H1 (cell line): Measurements from ENCODE around the gene SGPP2. TPM values are rescaled to one million over a fixed set of nuclear protein-coding genes. Genes with fewer than 3 reads are reported as not detected.

ENCODE experiments used
- CTCF ChIA-PET: fragments of 300-600 bp; sonication (Branson Sonifier 250); formaldehyde crosslinking; loops from one replicate; lab custom pipeline; 2021; ENCODE audit not compliant: partially characterized antibody; lab: Charles Lee
- POLR2A ChIA-PET: fragments of 300-600 bp; sonication (Branson Sonifier 250); formaldehyde crosslinking; loops from one replicate; lab custom pipeline; 2021; ENCODE audit warnings: inconsistent platforms; ENCODE audit not compliant: partially characterized antibody; lab: Charles Lee
- DNase-seq, 2 experiments: peaks; one replicate each; pipeline versions ENCODE4 v3.0.0 to v3.0.0-alpha.2; 2010 to 2022; ENCODE audit warnings: low spot score in 2 of 2, low read depth in 1 of 2, mixed read lengths in 1 of 2
- FAIRE-seq: peaks from 2 replicates; lab custom pipeline; 2011; peaks lifted over from hg19 to GRCh38; lab: Jason Lieb, UNC
- H2AFZ ChIP-seq: 2 replicates; pipeline ENCODE4 v1.8.1; 2012; ENCODE audit warnings: low read length, inconsistent platforms
- H2AK5ac ChIP-seq: 2 replicates; pipeline ENCODE4 v1.6.1; 2013; ENCODE audit warnings: low read depth, low read length
- H2BK120ac ChIP-seq: replicated peaks from 2 replicates; pipeline ENCODE3; 2013; ENCODE audit warnings: low read depth, low read length, inconsistent platforms
- H2BK12ac ChIP-seq: 2 replicates; pipeline ENCODE4 v1.6.1; 2013; ENCODE audit warnings: low read depth, low read length
- H2BK15ac ChIP-seq: 2 replicates; pipeline ENCODE4 v1.6.1; 2013; ENCODE audit warnings: low read length
- H2BK20ac ChIP-seq: 2 replicates; pipeline ENCODE4 v1.6.1; 2013; ENCODE audit warnings: low read length
- H2BK5ac ChIP-seq: 2 replicates; pipeline ENCODE4 v1.6.1; 2013; ENCODE audit warnings: low read depth, low read length
- H3K14ac ChIP-seq: 2 replicates; pipeline ENCODE4 v1.6.1; 2013; ENCODE audit warnings: inconsistent platforms; ENCODE audit not compliant: insufficient read length
- H3K18ac ChIP-seq: 2 replicates; pipeline ENCODE4 v1.6.1; 2013; ENCODE audit warnings: low read length; ENCODE audit errors: extremely low read depth
- H3K23ac ChIP-seq: 2 replicates; pipeline ENCODE4 v1.6.1; 2013; ENCODE audit warnings: inconsistent platforms; ENCODE audit not compliant: insufficient read length
- H3K23me2 ChIP-seq: 2 replicates; pipeline ENCODE4 v1.6.1; 2013; ENCODE audit warnings: low read depth, low read length
- H3K27ac ChIP-seq: 2 replicates; pipeline ENCODE4 v1.6.1; 2011; ENCODE audit warnings: low read depth, low read length, inconsistent platforms
- H3K27me3 ChIP-seq, 4 experiments: replicated peaks in 1 of 4; 1 replicate in 1 of 4; 2 replicates in 3 of 4; pipeline versions ENCODE4 v1.6.1 to v1.8.1; 2011 to 2013; ENCODE audit warnings: low read length in 3 of 4, mild to moderate bottlenecking in 3 of 4, inconsistent platforms in 2 of 4, mixed read lengths in 2 of 4, moderate library complexity in 1 of 4; ENCODE audit not compliant: control insufficient read depth in 3 of 4, insufficient read depth in 3 of 4; ENCODE audit errors: extremely low read depth in 1 of 4
- H3K36me3 ChIP-seq, 4 experiments: 2 replicates each; pipeline versions ENCODE4 v1.6.1 to v1.8.1; 2011 to 2013; ENCODE audit warnings: mild to moderate bottlenecking in 4 of 4, low read length in 3 of 4, moderate library complexity in 2 of 4, control low read depth in 1 of 4, inconsistent platforms in 1 of 4; ENCODE audit not compliant: insufficient read depth in 4 of 4, control insufficient read depth in 2 of 4
- H3K4ac ChIP-seq: replicated peaks from 2 replicates; pipeline ENCODE3; 2013; ENCODE audit warnings: low read length, low read depth, mixed read lengths, inconsistent platforms; ENCODE audit not compliant: insufficient read length
- H3K4me1 ChIP-seq, 4 experiments: replicated peaks in 1 of 4; 1 replicate in 1 of 4; 2 replicates in 3 of 4; pipeline versions ENCODE4 v1.6.1 to v1.8.1; 2011 to 2013; ENCODE audit warnings: low read length in 3 of 4, inconsistent platforms in 2 of 4, mixed read lengths in 1 of 4; ENCODE audit not compliant: insufficient read depth in 4 of 4, control insufficient read depth in 3 of 4
- H3K4me2 ChIP-seq, 2 experiments: 2 replicates each; pipeline versions ENCODE4 v1.6.1 to v1.8.1; 2011 to 2013; ENCODE audit warnings: low read depth in 2 of 2, low read length in 2 of 2, control low read depth in 1 of 2, inconsistent platforms in 1 of 2, mild to moderate bottlenecking in 1 of 2; ENCODE audit not compliant: insufficient read depth in 1 of 2
- H3K4me3 ChIP-seq, 4 experiments: fragments of 200-600, 300-600 bp in 1 of 4; sonication (generic), shearing (Covaris generic), sonication (Bioruptor Twin) in 1 of 4; 2 replicates each; pipeline versions ENCODE4 v1.5.1 to v1.8.1; 2011 to 2016; ENCODE audit warnings: low read length in 4 of 4, low read depth in 3 of 4, control low read depth in 2 of 4, inconsistent platforms in 2 of 4, mild to moderate bottlenecking in 2 of 4, mixed read lengths in 1 of 4, moderate library complexity in 1 of 4; ENCODE audit not compliant: insufficient read depth in 2 of 4; ENCODE audit errors: extremely low read depth in 1 of 4
- H3K56ac ChIP-seq: replicated peaks from 2 replicates; pipeline ENCODE3; 2013; ENCODE audit warnings: low read depth, mild to moderate bottlenecking, mixed read lengths, low read length, inconsistent platforms; ENCODE audit not compliant: insufficient read length
- H3K79me1 ChIP-seq: 2 replicates; pipeline ENCODE4 v1.6.1; 2013; ENCODE audit warnings: low read depth, low read length, control low read depth
- H3K79me2 ChIP-seq, 2 experiments: 2 replicates each; pipeline versions ENCODE4 v1.6.1 to v1.8.1; 2012 to 2013; ENCODE audit warnings: low read length in 2 of 2, mild to moderate bottlenecking in 2 of 2, inconsistent platforms in 1 of 2; ENCODE audit not compliant: insufficient read depth in 2 of 2, control insufficient read depth in 1 of 2
- H3K9ac ChIP-seq, 4 experiments: replicated peaks in 1 of 4; 1 replicate in 1 of 4; 2 replicates in 3 of 4; pipeline versions ENCODE4 v1.6.1 to v1.8.1; 2011 to 2013; ENCODE audit warnings: low read depth in 3 of 4, low read length in 3 of 4, control low read depth in 2 of 4, mild to moderate bottlenecking in 2 of 4, moderate library complexity in 2 of 4, inconsistent platforms in 1 of 4; ENCODE audit errors: extremely low read depth in 1 of 4
- H3K9me3 ChIP-seq, 2 experiments: 2 replicates each; pipeline versions ENCODE4 v1.6.1 to v1.8.1; 2012 to 2013; ENCODE audit warnings: mild to moderate bottlenecking in 2 of 2, moderate library complexity in 2 of 2, control low read depth in 1 of 2, inconsistent platforms in 1 of 2, low read depth in 1 of 2, low read length in 1 of 2, mixed read lengths in 1 of 2; ENCODE audit not compliant: insufficient read depth in 2 of 2
- H4K20me1 ChIP-seq, 2 experiments: replicated peaks in 1 of 2; 2 replicates each; pipeline versions ENCODE3 to v1.8.1; 2011 to 2013; ENCODE audit warnings: inconsistent platforms in 2 of 2, low read length in 2 of 2, mild to moderate bottlenecking in 1 of 2; ENCODE audit not compliant: insufficient read depth in 2 of 2, control insufficient read depth in 1 of 2
- H4K5ac ChIP-seq: 2 replicates; pipeline ENCODE4 v1.6.1; 2013; ENCODE audit warnings: low read length, low read depth, mixed read lengths, inconsistent platforms; ENCODE audit not compliant: insufficient read length
- H4K8ac ChIP-seq: 2 replicates; pipeline ENCODE4 v1.8.0; 2013; ENCODE audit warnings: mild to moderate bottlenecking, moderate library complexity, low read length, inconsistent platforms; ENCODE audit not compliant: insufficient read depth; ENCODE audit errors: extremely low read depth
- H4K91ac ChIP-seq: replicated peaks from 2 replicates; pipeline ENCODE3; 2013; ENCODE audit warnings: low read length, mixed read lengths, inconsistent platforms; ENCODE audit not compliant: insufficient read length
- ASH2L ChIP-seq: fragments of 200-600, 300-600 bp; sonication (generic); IDR thresholded peaks from one replicate; pipeline ENCODE4 v1.7.1; 2017; ENCODE audit warnings: low read length
- BRCA1 ChIP-seq: IDR thresholded peaks from 2 replicates; pipeline ENCODE4 v1.6.1; 2012; ENCODE audit warnings: low read depth, low read length, improper control_type of control experiment
- CHD2 ChIP-seq: IDR thresholded peaks from 2 replicates; pipeline ENCODE4 v1.6.1; 2012; ENCODE audit warnings: low read length, improper control_type of control experiment
- KDM1A ChIP-seq: fragments of 200-600, 300-600 bp; sonication (generic); IDR thresholded peaks from 2 replicates; pipeline ENCODE4 v1.7.1; 2016; ENCODE audit warnings: mild to moderate bottlenecking, low read length, borderline replicate concordance
- NANOG ChIP-seq: IDR thresholded peaks from 2 replicates; pipeline ENCODE4 v1.6.1; 2011; ENCODE audit warnings: low read length, low read depth, mild to moderate bottlenecking, inconsistent platforms; ENCODE audit not compliant: insufficient read depth, poor library complexity, severe bottlenecking
- NRF1 ChIP-seq: IDR thresholded peaks from 2 replicates; pipeline ENCODE4 v1.6.1; 2011; ENCODE audit warnings: mild to moderate bottlenecking, low read depth, low read length, improper control_type of control experiment
- RBBP5 ChIP-seq: IDR thresholded peaks from 2 replicates; pipeline ENCODE4 v1.7.1; 2012; ENCODE audit warnings: low read depth, mild to moderate bottlenecking, inconsistent platforms, low read length, moderate library complexity, borderline replicate concordance
- SAP30 ChIP-seq: fragments of 300-600 bp; sonication (generic); IDR thresholded peaks from 2 replicates; pipeline ENCODE4 v1.7.1; 2012; ENCODE audit warnings: low read length, moderate library complexity, mild to moderate bottlenecking, inconsistent platforms; ENCODE audit not compliant: insufficient read depth, insufficient replicate concordance
- SIX5 ChIP-seq: IDR thresholded peaks from 2 replicates; pipeline ENCODE4 v1.6.1; 2011; ENCODE audit warnings: mild to moderate bottlenecking, low read depth, low read length
- SRF ChIP-seq: IDR thresholded peaks from 2 replicates; pipeline ENCODE4 v1.6.1; 2011; ENCODE audit warnings: mild to moderate bottlenecking, low read depth, low read length, moderate library complexity
- TBP ChIP-seq: IDR thresholded peaks from 2 replicates; pipeline ENCODE4 v1.6.1; 2011; ENCODE audit warnings: low read depth, low read length, improper control_type of control experiment
- whole genome bisulfite sequencing, 2 experiments: shearing (Covaris generic) in 1 of 2; methylation state at CpG; one replicate each; pipeline versions ENCODE4 v1.1.6 to v1.1.7; 2013 to 2015; ENCODE audit warnings: low lambda C conversion rate in 2 of 2, mixed read lengths in 2 of 2, inconsistent platforms in 1 of 2, low coverage in 1 of 2, missing lambda C conversion rate in 1 of 2; ENCODE audit not compliant: insufficient replicate concordance in 2 of 2, insufficient coverage in 1 of 2, insufficient read length in 1 of 2; ENCODE audit errors: extremely low coverage in 1 of 2, missing lambda C conversion rate in 1 of 2; 5-methylcytosine and 5-hydroxymethylcytosine counted together
- polyA plus RNA-seq, 7 experiments: library from polyadenylated mRNA; depleted of rRNA in 3 of 7; stranded (reverse) in 5 of 7; unstranded in 2 of 7; fragments of >200 nt in 5 of 7; fragments of 200-250 nt in 2 of 7; gene quantifications; 1 replicate in 5 of 7; 2 replicates in 1 of 7; 4 replicates in 1 of 7; pipeline versions ENCODE4 v1.2.1 to v1.2.3, GENCODE V29; 2011 to 2013; ENCODE audit warnings: missing spikeins in 2 of 7, mixed read lengths in 2 of 7
- total RNA-seq: library from RNA; stranded (reverse); fragmentation: NEBNext Ultra II Directional; extraction: Animal tissue kit (Norgen Biotek cat#: 25700); gene quantifications from 2 replicates; pipeline ENCODE4 v1.2.1, GENCODE V29; 2021
- TF ChIP-seq, protein P1 (sequence below): IDR thresholded peaks from 2 replicates; pipeline ENCODE4 v1.6.1; 2012; ENCODE audit warnings: inconsistent platforms

The SGPP2 gene
- total and polyA plus RNA-seq, 2 of the 8 experiments (the other 6 are each of a cell fraction or from before 2014, with no cell fraction given), result 0.29 TPM; not detected in 1

DNA sequence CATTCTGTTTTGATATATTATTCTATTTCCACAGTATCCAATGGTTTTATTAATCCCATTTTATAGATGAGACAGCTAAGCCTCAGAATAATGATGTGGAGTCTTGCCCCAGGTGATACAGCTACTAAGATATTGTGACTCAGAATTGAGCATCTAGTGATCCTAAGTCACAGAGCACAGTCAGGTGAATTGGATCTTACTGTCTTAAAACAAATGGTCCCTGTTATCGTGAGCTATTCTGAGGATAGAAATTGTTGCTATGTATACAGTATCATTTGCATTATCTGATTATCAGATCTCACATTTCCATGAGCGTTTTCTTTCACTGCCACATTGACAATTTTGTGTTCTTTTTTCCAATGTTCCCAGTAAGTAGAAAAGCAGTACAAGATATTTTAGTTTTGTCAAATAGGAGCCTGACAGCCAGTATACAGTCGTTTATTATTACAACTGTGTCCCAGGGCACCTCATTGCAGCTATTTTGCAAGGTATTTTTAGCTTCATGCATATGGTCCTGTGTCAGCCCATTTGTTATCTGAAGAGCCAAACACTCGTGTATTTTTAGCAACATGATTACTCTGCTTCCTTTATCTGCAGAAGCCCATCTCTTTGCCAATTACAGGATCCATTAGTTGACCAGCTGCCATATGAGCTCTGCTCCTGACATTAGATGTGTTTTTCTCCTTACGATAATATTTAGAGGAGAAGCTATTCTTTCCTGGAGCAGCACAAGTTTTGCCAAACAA is 25.1 kb upstream of the SGPP2 start:
- no peak for FAIRE-seq
- Histone ChIP-seq H3K18ac (no peak overlapping the region), H2BK120ac (no peak overlapping the region), H3K36me3 (no peaks in the 10 kb centered on the region), H3K79me2 (no peaks in the 10 kb centered on the region), H3K9ac (no peak overlapping the region), H4K5ac (no peak overlapping the region), H3K4me1 (0 out of 7 replicates have a peak, but pooled peaks cover 0 to 2% (median 0%) of the 10 kb centered on the region in 4 experiments), H3K9me3 (peaks cover 0 to 2% of the 10 kb centered on the region in 2 experiments; a peak in 1 of 4 replicates), H3K56ac (no peak overlapping the region), H4K8ac (no peak overlapping the region), H3K4me2 (no peak overlapping the region), H3K27me3 (no peaks in the 10 kb centered on the region), H4K91ac (no peak overlapping the region), H2BK12ac (no peak overlapping the region), H2AK5ac (no peak overlapping the region), H2BK20ac (no peak overlapping the region), H3K4me3 (no peak overlapping the region), H2AFZ (no peak overlapping the region), H3K23me2 (no peaks in the 10 kb centered on the region), H2BK5ac (no peak overlapping the region), H4K20me1 (no peaks in the 10 kb centered on the region), H2BK15ac (no peak overlapping the region), H3K79me1 (no peaks in the 10 kb centered on the region), H3K23ac (no peak overlapping the region), H3K4ac (no peak overlapping the region), H3K14ac (no peak overlapping the region), H3K27ac (no peak overlapping the region)
- 90% methylated on average over 5 of the region's 5 CpGs; no CpG with 5 or more reads in 1 of the 2 experiments for WGBS, 2 experiments
- DNase-seq, result no peak
- CTCF ChIA-PET, result interaction anchor here (0.9 to 1.1 kb wide), 3 partner anchors 11 to 167 kb away, joined by 3 to 4 read pairs (median 3); no protein-coding TSS in a partner anchor
- POLR2A ChIA-PET, result no interaction called here
- no peak for TF ChIP-seq TBP
- TF ChIP-seq, protein P1, sequence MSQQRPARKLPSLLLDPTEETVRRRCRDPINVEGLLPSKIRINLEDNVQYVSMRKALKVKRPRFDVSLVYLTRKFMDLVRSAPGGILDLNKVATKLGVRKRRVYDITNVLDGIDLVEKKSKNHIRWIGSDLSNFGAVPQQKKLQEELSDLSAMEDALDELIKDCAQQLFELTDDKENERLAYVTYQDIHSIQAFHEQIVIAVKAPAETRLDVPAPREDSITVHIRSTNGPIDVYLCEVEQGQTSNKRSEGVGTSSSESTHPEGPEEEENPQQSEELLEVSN, result no peak
- TF ChIP-seq ASH2L, result no peak
- no peak for TF ChIP-seq SIX5
- no peak for TF ChIP-seq NRF1
- no peak for TF ChIP-seq BRCA1
- no peak for TF ChIP-seq NANOG
- no peak for TF ChIP-seq SRF
- no peak for TF ChIP-seq RBBP5
- TF ChIP-seq SAP30, result no peak
- no peak for TF ChIP-seq KDM1A
- no peak for TF ChIP-seq CHD2
